AG10803 (cell line): ENCODE measurements around the gene HSD11B1.

Source experiments
- DNase-seq: peaks from one replicate; pipeline ENCODE4 v3.0.0; 2010; ENCODE audit warnings: low read depth
- H3K4me3 ChIP-seq: 2 replicates; pipeline ENCODE4 v1.5.1; 2011; ENCODE audit warnings: mild to moderate bottlenecking, low read length, control low read depth
- TF ChIP-seq, protein P1 (sequence below): conservative IDR thresholded peaks from 2 replicates; pipeline ENCODE4 v1.5.1; 2011; ENCODE audit warnings: mild to moderate bottlenecking, low read length, control low read depth, inconsistent platforms

The HSD11B1 gene

DNA sequence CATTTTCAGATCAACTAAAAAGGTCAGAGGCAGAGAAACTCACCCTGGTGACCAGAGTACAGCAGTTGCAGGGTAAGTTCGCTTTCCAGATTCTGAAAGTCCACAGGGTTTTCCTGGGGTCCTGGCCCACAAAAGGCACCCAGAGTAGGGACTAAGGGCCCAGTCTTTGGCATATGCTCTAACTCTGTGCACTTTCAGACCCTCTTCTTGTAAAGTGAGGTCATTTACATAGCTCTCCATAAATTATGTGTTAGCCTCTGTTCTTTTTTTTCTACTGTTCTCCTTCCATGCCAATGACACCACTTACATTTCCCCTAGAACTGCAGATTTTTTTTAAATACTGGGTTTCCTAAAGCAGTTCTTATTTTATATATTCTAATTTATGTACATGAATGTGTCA, 73.5 kb downstream of the HSD11B1 start:
- TF ChIP-seq, protein P1, sequence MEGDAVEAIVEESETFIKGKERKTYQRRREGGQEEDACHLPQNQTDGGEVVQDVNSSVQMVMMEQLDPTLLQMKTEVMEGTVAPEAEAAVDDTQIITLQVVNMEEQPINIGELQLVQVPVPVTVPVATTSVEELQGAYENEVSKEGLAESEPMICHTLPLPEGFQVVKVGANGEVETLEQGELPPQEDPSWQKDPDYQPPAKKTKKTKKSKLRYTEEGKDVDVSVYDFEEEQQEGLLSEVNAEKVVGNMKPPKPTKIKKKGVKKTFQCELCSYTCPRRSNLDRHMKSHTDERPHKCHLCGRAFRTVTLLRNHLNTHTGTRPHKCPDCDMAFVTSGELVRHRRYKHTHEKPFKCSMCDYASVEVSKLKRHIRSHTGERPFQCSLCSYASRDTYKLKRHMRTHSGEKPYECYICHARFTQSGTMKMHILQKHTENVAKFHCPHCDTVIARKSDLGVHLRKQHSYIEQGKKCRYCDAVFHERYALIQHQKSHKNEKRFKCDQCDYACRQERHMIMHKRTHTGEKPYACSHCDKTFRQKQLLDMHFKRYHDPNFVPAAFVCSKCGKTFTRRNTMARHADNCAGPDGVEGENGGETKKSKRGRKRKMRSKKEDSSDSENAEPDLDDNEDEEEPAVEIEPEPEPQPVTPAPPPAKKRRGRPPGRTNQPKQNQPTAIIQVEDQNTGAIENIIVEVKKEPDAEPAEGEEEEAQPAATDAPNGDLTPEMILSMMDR: no peak
- no peak for DNase-seq
- H3K4me3 ChIP-seq: no peak overlapping the region

DNA sequence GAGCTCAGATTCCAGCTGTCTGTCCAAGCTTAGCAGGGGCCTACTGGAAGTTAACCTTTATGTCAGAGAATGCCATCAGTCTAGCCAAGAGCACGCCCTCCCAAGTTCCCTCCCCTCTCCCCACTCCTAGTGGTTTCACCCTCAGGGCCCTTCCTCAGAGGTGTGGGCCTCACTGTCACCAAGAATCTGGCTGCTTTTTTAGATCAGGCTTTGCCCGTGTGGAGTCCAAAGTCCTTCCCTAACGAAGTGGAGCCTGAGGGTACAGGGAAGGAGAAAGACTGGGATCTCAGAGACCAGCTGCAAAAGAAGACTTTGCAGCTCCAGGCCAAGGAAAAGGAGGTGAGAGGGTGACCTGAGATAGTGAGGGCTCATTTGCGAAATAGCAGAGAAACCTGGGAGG, 75.6 kb downstream of the HSD11B1 start:
- TF ChIP-seq, protein P1: no peak
- no peak overlapping the region for H3K4me3 ChIP-seq
- no peak for DNase-seq

DNA sequence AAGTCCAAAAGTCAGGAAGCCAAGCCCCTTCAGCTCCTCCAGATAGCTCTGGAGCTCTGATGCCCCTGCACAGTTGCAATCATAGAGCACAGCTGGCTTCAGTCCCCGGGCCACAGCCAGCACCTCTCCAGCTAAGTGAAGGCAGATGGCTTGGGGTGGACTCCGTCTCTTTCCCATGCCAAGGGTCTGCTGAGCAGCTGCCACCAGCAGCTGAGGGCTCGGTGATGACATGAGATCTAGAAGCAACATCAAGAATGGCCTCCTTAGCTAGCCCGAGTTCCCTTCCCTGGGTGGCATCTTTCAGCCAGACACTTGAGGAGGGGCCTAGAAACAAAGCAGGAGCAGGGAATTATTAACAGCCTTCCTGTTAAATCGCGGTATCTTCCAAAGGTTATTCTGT, 78.7 kb downstream of the HSD11B1 start:
- DNase-seq: no peak
- peak overlapping the region; percentile 96 for H3K4me3 ChIP-seq
- TF ChIP-seq, protein P1: no peak
